K562 (cell line): Measurements from ENCODE around the gene USP4. TPM values are rescaled to one million over a fixed set of nuclear protein-coding genes. Genes with fewer than 3 reads are reported as not detected.

ENCODE experiments used
- CBFA2T3 ChIP-seq: fragments of 450-650 bp; IDR thresholded peaks from 2 replicates; pipeline ENCODE4 v1.6.1; 2017
- MCM2 ChIP-seq: fragments of 450-650 bp; IDR thresholded peaks from 2 replicates; pipeline ENCODE4 v1.6.1; 2017; ENCODE audit warnings: low read depth, mild to moderate bottlenecking
- NELFE ChIP-seq: IDR thresholded peaks from 2 replicates; pipeline ENCODE4 v1.6.1; 2011; ENCODE audit warnings: mild to moderate bottlenecking; ENCODE audit not compliant: insufficient read depth, insufficient read length
- NR2C2 ChIP-seq, 2 experiments: fragments of 200-800 bp in 1 of 2; sonication (Bioruptor generic) in 1 of 2; sonication (generic) in 1 of 2; formaldehyde crosslinking in 1 of 2; IDR thresholded peaks; 2 replicates each; pipeline versions ENCODE4 v1.6.1 to v1.8.0; 2016 to 2022; ENCODE audit warnings: mild to moderate bottlenecking in 1 of 2, missing compliant biosample characterization in 1 of 2, missing genetic modification characterization in 1 of 2, missing genetic modification reagents in 1 of 2
- SAP30 ChIP-seq: fragments of 200-600 bp; sonication (generic); IDR thresholded peaks from 2 replicates; pipeline ENCODE4 v1.6.1; 2012; ENCODE audit warnings: borderline replicate concordance, low read depth, mild to moderate bottlenecking, moderate library complexity, low read length, control low read depth, inconsistent platforms; ENCODE audit not compliant: insufficient read depth, poor library complexity, severe bottlenecking
- U2AF1 ChIP-seq: fragments of 200-400 bp; formaldehyde crosslinking; optimal IDR thresholded peaks from 2 replicates; pipeline ENCODE3; 2017; ENCODE audit warnings: mild to moderate bottlenecking, low read depth, low read length, moderate library complexity
- polyA plus RNA-seq, 8 experiments: library from polyadenylated mRNA; depleted of rRNA in 4 of 8; stranded (reverse) in 5 of 8; unstranded in 3 of 8; fragments of >200 nt; fragmentation: Nextera tagmentation in 2 of 8; fragmentation: Illumina TruSeq in 1 of 8; extraction: Ambion mirVana in 2 of 8; extraction: Trizol in 1 of 8; gene quantifications; 2 replicates each; pipeline versions ENCODE4 v1.2.1 to v1.2.3, GENCODE V29; 2011 to 2014; ENCODE audit warnings: inconsistent platforms in 1 of 8, missing spikeins in 1 of 8
- total RNA-seq, 7 experiments: library from RNA; depleted of rRNA in 6 of 7; stranded (reverse); fragments of >200 nt in 6 of 7; fragmentation: Illumina TruSeq in 2 of 7; extraction: Trizol in 2 of 7; gene quantifications; 2 replicates each; pipeline versions ENCODE4 v1.2.1 to v1.2.3, GENCODE V29; 2011 to 2021; ENCODE audit warnings: low replicate concordance in 1 of 7
- TF ChIP-seq, protein P1 (sequence below): fragments of 450-650 bp; conservative IDR thresholded peaks from 2 replicates; pipeline ENCODE4 v1.6.1; 2016; ENCODE audit warnings: missing genetic modification characterization, low read depth, mild to moderate bottlenecking, control low read depth, missing compliant biosample characterization
- TF ChIP-seq, protein P2 (sequence below): sonication (generic); formaldehyde crosslinking; IDR thresholded peaks from 2 replicates; pipeline ENCODE4 v1.8.1; 2023; ENCODE audit warnings: missing genetic modification reagents, mild to moderate bottlenecking, borderline replicate concordance
- TF ChIP-seq, protein P3 (sequence below): fragments of 450-650 bp; formaldehyde crosslinking; IDR thresholded peaks from 2 replicates; pipeline ENCODE4 v1.4.0; 2020; ENCODE audit warnings: mild to moderate bottlenecking
- TF ChIP-seq, protein P4 (sequence below): fragments of 450-650 bp; formaldehyde crosslinking; IDR thresholded peaks from 2 replicates; pipeline ENCODE4 v1.4.0; 2020; ENCODE audit warnings: mild to moderate bottlenecking, mixed read lengths
- TF ChIP-seq, protein P5 (sequence below): sonication (generic); formaldehyde crosslinking; IDR thresholded peaks from 2 replicates; pipeline ENCODE4 v1.8.0; 2022; ENCODE audit warnings: mild to moderate bottlenecking, low read depth, missing genetic modification reagents

Gene USP4
- total and polyA plus RNA-seq, 9 of the 15 experiments (the other 6 are each of a cell fraction or from before 2014, with no cell fraction given), result 11.8 to 40.4 (median 22.9) TPM

DNA sequence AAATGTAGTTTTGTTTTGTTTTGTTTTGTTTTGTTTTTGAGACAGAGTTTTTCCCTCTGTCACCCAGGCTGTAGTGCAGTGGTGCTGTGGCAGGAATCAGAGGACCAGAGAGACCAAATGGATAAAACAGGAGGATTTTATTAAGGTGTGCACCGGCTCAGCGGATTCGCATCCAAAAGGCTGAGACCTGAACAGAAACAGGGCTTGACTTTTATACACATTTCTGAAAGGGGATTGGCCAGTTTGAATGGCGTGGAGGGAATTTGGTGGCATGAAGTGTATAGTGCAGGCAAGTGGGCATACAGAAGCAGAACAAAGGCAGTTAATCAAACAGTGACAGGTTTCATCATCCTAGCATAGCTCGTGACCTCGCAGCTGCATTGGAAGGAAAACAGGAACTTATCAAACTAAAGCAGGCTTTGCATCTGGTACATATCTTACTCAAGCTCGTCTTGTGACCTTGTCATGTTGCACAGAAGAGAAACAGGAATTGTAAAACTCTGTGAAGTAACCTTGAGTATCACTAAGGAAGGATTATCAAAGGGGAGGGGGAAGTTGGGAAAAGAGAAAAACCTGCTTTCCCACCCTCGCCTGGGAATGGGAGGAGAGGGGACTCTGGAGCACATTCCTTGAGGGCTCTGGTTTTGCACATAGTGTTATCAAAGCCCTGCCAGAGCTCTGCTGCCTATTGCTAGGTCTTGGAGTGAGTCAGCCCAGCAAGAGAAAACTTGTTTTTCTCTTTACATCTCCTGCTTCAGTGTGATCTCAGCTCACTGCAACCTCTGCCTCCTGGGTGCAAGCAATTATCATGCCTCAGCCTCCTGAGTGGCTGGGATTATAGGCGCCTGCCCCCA lies 101.4 kb downstream of the USP4 start (continued):
- TF ChIP-seq NELFE (no peak), CBFA2T3 (peak; percentile 99), SAP30 (no peak), NR2C2 (CRISPR knock-in tag; IDR thresholded peaks at IDR 0.05) (no peak), NR2C2 (tag; IDR thresholded peaks at IDR 0.05) (peak; percentile 82), U2AF1 (no peak), MCM2 (no peak)
- TF ChIP-seq, protein P1, sequence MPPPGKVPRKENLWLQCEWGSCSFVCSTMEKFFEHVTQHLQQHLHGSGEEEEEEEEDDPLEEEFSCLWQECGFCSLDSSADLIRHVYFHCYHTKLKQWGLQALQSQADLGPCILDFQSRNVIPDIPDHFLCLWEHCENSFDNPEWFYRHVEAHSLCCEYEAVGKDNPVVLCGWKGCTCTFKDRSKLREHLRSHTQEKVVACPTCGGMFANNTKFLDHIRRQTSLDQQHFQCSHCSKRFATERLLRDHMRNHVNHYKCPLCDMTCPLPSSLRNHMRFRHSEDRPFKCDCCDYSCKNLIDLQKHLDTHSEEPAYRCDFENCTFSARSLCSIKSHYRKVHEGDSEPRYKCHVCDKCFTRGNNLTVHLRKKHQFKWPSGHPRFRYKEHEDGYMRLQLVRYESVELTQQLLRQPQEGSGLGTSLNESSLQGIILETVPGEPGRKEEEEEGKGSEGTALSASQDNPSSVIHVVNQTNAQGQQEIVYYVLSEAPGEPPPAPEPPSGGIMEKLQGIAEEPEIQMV (tag), result peak; percentile 73
- TF ChIP-seq, protein P2, sequence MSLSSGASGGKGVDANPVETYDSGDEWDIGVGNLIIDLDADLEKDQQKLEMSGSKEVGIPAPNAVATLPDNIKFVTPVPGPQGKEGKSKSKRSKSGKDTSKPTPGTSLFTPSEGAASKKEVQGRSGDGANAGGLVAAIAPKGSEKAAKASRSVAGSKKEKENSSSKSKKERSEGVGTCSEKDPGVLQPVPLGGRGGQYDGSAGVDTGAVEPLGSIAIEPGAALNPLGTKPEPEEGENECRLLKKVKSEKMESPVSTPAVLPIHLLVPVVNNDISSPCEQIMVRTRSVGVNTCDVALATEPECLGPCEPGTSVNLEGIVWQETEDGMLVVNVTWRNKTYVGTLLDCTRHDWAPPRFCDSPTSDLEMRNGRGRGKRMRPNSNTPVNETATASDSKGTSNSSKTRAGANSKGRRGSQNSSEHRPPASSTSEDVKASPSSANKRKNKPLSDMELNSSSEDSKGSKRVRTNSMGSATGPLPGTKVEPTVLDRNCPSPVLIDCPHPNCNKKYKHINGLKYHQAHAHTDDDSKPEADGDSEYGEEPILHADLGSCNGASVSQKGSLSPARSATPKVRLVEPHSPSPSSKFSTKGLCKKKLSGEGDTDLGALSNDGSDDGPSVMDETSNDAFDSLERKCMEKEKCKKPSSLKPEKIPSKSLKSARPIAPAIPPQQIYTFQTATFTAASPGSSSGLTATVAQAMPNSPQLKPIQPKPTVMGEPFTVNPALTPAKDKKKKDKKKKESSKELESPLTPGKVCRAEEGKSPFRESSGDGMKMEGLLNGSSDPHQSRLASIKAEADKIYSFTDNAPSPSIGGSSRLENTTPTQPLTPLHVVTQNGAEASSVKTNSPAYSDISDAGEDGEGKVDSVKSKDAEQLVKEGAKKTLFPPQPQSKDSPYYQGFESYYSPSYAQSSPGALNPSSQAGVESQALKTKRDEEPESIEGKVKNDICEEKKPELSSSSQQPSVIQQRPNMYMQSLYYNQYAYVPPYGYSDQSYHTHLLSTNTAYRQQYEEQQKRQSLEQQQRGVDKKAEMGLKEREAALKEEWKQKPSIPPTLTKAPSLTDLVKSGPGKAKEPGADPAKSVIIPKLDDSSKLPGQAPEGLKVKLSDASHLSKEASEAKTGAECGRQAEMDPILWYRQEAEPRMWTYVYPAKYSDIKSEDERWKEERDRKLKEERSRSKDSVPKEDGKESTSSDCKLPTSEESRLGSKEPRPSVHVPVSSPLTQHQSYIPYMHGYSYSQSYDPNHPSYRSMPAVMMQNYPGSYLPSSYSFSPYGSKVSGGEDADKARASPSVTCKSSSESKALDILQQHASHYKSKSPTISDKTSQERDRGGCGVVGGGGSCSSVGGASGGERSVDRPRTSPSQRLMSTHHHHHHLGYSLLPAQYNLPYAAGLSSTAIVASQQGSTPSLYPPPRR (CRISPR knock-in tag), result peak; percentile 41; the same call in 1 of the 2 replicates
- TF ChIP-seq, protein P3, sequence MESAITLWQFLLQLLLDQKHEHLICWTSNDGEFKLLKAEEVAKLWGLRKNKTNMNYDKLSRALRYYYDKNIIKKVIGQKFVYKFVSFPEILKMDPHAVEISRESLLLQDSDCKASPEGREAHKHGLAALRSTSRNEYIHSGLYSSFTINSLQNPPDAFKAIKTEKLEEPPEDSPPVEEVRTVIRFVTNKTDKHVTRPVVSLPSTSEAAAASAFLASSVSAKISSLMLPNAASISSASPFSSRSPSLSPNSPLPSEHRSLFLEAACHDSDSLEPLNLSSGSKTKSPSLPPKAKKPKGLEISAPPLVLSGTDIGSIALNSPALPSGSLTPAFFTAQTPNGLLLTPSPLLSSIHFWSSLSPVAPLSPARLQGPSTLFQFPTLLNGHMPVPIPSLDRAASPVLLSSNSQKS (CRISPR knock-in tag), result no peak
- TF ChIP-seq, protein P4, sequence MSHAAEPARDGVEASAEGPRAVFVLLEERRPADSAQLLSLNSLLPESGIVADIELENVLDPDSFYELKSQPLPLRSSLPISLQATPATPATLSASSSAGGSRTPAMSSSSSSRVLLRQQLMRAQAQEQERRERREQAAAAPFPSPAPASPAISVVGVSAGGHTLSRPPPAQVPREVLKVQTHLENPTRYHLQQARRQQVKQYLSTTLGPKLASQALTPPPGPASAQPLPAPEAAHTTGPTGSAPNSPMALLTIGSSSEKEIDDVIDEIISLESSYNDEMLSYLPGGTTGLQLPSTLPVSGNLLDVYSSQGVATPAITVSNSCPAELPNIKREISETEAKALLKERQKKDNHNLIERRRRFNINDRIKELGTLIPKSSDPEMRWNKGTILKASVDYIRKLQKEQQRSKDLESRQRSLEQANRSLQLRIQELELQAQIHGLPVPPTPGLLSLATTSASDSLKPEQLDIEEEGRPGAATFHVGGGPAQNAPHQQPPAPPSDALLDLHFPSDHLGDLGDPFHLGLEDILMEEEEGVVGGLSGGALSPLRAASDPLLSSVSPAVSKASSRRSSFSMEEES (CRISPR knock-in tag), result peak; percentile 84
- TF ChIP-seq, protein P5, sequence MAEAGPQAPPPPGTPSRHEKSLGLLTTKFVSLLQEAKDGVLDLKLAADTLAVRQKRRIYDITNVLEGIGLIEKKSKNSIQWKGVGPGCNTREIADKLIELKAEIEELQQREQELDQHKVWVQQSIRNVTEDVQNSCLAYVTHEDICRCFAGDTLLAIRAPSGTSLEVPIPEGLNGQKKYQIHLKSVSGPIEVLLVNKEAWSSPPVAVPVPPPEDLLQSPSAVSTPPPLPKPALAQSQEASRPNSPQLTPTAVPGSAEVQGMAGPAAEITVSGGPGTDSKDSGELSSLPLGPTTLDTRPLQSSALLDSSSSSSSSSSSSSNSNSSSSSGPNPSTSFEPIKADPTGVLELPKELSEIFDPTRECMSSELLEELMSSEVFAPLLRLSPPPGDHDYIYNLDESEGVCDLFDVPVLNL (CRISPR knock-in tag), result no peak
